Heart left ventricle (tissue), 16 donors: ENCODE results near the gene KCNC1. TPM values are rescaled to one million over a fixed set of nuclear protein-coding genes. Genes with fewer than 3 reads are reported as not detected.

ENCODE experiments used
- ATAC-seq, 4 donors: fragments of 200-7000 bp; cut with Tn5 transposase; one replicate each; pipeline ENCODE4 v1.9.1; 2020 to 2022; ENCODE audit warnings: moderate library complexity in 4 of 4, mild to moderate bottlenecking in 3 of 4, moderate number of reproducible peaks in 1 of 4
- DNase-seq, 5 donors: peaks; one replicate each; pipeline ENCODE4 v3.0.0-alpha.2; 2020
- H3K27ac ChIP-seq, 12 donors: fragments of 200-600 bp; sonication (generic) in 4 of 12; one replicate each; pipeline versions ENCODE4 v1.5.0 to v1.8.0; 2016 to 2022; ENCODE audit warnings: mild to moderate bottlenecking in 2 of 12
- H3K27me3 ChIP-seq, 9 donors: fragments of 200-600 bp; sonication (generic) in 2 of 9; one replicate each; pipeline versions ENCODE4 v1.5.1 to v1.8.0; 2016 to 2022; ENCODE audit warnings: mild to moderate bottlenecking in 3 of 9
- H3K36me3 ChIP-seq, 9 donors: fragments of 200-600 bp; sonication (generic) in 2 of 9; one replicate each; pipeline versions ENCODE4 v1.5.0 to v1.8.0; 2018 to 2022; ENCODE audit warnings: mild to moderate bottlenecking in 2 of 9
- H3K4me1 ChIP-seq, 12 donors: fragments of 200-600 bp; sonication (generic) in 4 of 12; one replicate each; pipeline versions ENCODE4 v1.5.0 to v1.8.0; 2016 to 2022; ENCODE audit warnings: mild to moderate bottlenecking in 3 of 12
- H3K4me3 ChIP-seq, 12 donors: fragments of 200-600 bp; sonication (generic) in 4 of 12; one replicate each; pipeline versions ENCODE4 v1.5.0 to v1.8.0; 2017 to 2022; ENCODE audit warnings: mild to moderate bottlenecking in 9 of 12, moderate library complexity in 4 of 12
- H3K9me3 ChIP-seq, 12 donors: fragments of 200-600 bp; sonication (generic) in 4 of 12; one replicate each; pipeline versions ENCODE4 v1.5.0 to v1.8.0; 2016 to 2022; ENCODE audit warnings: mild to moderate bottlenecking in 1 of 12
- CTCF ChIP-seq, 12 donors: fragments of 200-600 bp; sonication (generic) in 4 of 12; IDR thresholded peaks; one replicate each; pipeline versions ENCODE4 v1.5.0 to v1.8.0; 2018 to 2022; ENCODE audit warnings: antibody characterized with exemption in 12 of 12, mild to moderate bottlenecking in 5 of 12
- POLR2A ChIP-seq, 2 donors: fragments of 450-650 bp; IDR thresholded peaks; one replicate each; pipeline ENCODE4 v1.6.1; 2017; ENCODE audit warnings: antibody characterized with exemption in 2 of 2, mild to moderate bottlenecking in 2 of 2, moderate library complexity in 2 of 2
- WGBS, 4 donors: extraction: QIAGEN DNeasy Blood & Tissue Kit in 2 of 4; methylation state at CpG; one replicate each; pipeline versions ENCODE4 v1.1.5 to v1.1.7; 2013 to 2018; 5-methylcytosine and 5-hydroxymethylcytosine counted together
- intact Hi-C, 10 donors: fragments of 100-400 bp; cut with DNase I; formaldehyde crosslinking; loops; one replicate each; pipeline versions ENCODE4 v1.11.1 to v1.14.2; 2022
- polyA plus RNA-seq, 2 donors: library from polyadenylated mRNA; stranded (reverse); fragments of 200-250 nt; gene quantifications; one replicate each; pipeline ENCODE4 v1.2.3, GENCODE V29; 2013
- total RNA-seq, 9 donors: library from RNA; depleted of rRNA in 2 of 9; stranded (reverse); fragments of >200 nt in 2 of 9; fragmentation: NEBNext Ultra II Directional in 3 of 9; extraction: Animal tissue kit (Norgen Biotek cat#: 25700) in 3 of 9; gene quantifications; one replicate each; pipeline versions ENCODE4 v1.1.0 to v1.2.4, GENCODE V29; 2016 to 2023
- donor health status: ischemic (EF 13 %, LVEDD 7.1; RV severe dilation, severe dysfunction).
- donor health status: healthy with polysubstance abuse.
- donor health status: DM: no; HTN: yes; CAD: no.
- donor health status: DM: no; HTN: no; CAD: no.
- donor health status: ischemic (EF 25% LVEDD 6.9; RV normal size, moderate dysfunction).
- donor health status: ischemic (EF 25% LVEDD 5.7; RV mildly dilated, moderate dysfunction).
- donor health status: healthy.
- donor health status: DM: yes; HTN: yes; CAD: no.
- donor health status: ischemic (EF 35%, LVEDD 5.7; RV mildly dilated, moderate dysfunction).
- donor health status: nonischemic (EF 11% LVEDD 7.7; RV severe dilation, severe dysfunction).
- donor health status: DM: yes; HTN: yes; CAD: no.
- donor health status: PGD.
- donor health status: ischemic (EF 29% LVEDD 5.4; RV normal size, mild dysfunction).
- donor health status: nonischemic (EF 23%, LVEDD 6.1; RV moderate dilation, normal function).

KCNC1 gene
- total and polyA plus RNA-seq, 11 donors, result 0.02 to 0.25 (median 0.05) TPM; not detected in 8

GRCh38 chr11:17738151-17738973 is 3.8 kb downstream of the KCNC1 start:
- Histone ChIP-seq H3K9me3 (no peaks in the 10 kb centered on the region), H3K4me1 (peaks cover 2 to 22% (median 7%) of the 10 kb centered on the region in 12 donors), H3K27me3 (peaks cover 29 to 62% (median 50%) of the 10 kb centered on the region in 9 donors), H3K4me3 (no peak overlapping the region), H3K36me3 (no peaks in the 10 kb centered on the region), H3K27ac (no peak overlapping the region)
- intact Hi-C loops, result loop anchor here in 2 of 10 donors (10.0 kb wide), 1 partner anchor 106 kb away; no protein-coding TSS in a partner anchor
- 40 to 47% (median 44%) methylated on average over 10 of the region's 10 CpGs for WGBS, 4 donors
- TF ChIP-seq POLR2A (IDR thresholded peaks at IDR 0.05) (no peak), CTCF (IDR thresholded peaks at IDR 0.05) (no peak)
- ATAC-seq (no peak), DNase-seq (peak in 1 of 5 donors; percentile 13)

DNA sequence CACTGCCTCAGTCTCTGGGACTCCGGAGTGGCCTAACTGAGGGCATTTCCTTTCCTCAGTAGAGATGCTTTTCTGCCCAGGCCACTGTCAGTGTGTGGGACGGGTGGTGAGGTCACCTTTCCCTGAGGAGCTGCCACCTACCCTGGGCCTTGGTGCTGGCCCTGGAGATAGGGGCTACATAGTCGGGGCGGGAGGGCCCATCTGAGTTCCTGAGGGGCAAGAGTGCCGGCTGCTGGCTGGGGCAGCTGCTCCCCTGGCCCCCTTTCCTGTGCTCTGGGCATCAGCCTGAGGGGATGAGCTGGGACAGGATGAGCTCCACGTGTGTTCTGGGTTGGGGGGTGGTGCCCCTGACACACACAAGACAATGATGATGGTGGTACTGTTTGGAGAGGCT is 5.4 kb downstream of the KCNC1 start:
- ATAC-seq (no peak), DNase-seq (no peak)
- TF ChIP-seq CTCF (IDR thresholded peaks at IDR 0.05) (no peak), POLR2A (IDR thresholded peaks at IDR 0.05) (no peak)
- Histone ChIP-seq H3K4me3 (no peak overlapping the region), H3K4me1 (peaks cover 2 to 11% (median 4%) of the 10 kb centered on the region in 12 donors), H3K9me3 (no peaks in the 10 kb centered on the region), H3K36me3 (no peaks in the 10 kb centered on the region), H3K27me3 (peaks cover 29 to 55% (median 47%) of the 10 kb centered on the region in 9 donors), H3K27ac (no peak overlapping the region)
- intact Hi-C loops, result loop anchor here in 2 of 10 donors (10.0 kb wide), 1 partner anchor 105 kb away; no protein-coding TSS in a partner anchor
- 52 to 73% (median 65%) methylated on average over 4 to 6 of the region's 6 CpGs for WGBS, 4 donors

GRCh38 chr11:17740649-17741235 is 6.2 kb downstream of the KCNC1 start:
- no peak overlapping the region for H3K4me3 ChIP-seq
- H3K9me3 ChIP-seq, result no peaks in the 10 kb centered on the region
- DNase-seq, result peak in 2 of 5 donors; percentile 7 to 25
- no peaks in the 10 kb centered on the region for H3K36me3 ChIP-seq
- intact Hi-C loops, result no loop called here
- no peak overlapping the region for H3K27ac ChIP-seq
- no peak for TF ChIP-seq POLR2A (IDR thresholded peaks at IDR 0.05)
- TF ChIP-seq CTCF (IDR thresholded peaks at IDR 0.05), result no peak
- H3K4me1 ChIP-seq, result peaks cover 0 to 5% (median 0%) of the 10 kb centered on the region in 12 donors
- no peak for ATAC-seq
- H3K27me3 ChIP-seq, result peaks cover 24 to 48% (median 40%) of the 10 kb centered on the region in 9 donors
- WGBS, 4 donors, result 60 to 75% (median 73%) methylated on average over 4 to 7 of the region's 7 CpGs

GRCh38 chr11:17741487-17741886 is 6.9 kb downstream of the KCNC1 start:
- Histone ChIP-seq H3K9me3 (no peaks in the 10 kb centered on the region), H3K27ac (no peak overlapping the region), H3K4me1 (peaks cover 0 to 2% (median 0%) of the 10 kb centered on the region in 12 donors), H3K36me3 (no peaks in the 10 kb centered on the region), H3K27me3 (peaks cover 17 to 41% (median 32%) of the 10 kb centered on the region in 9 donors), H3K4me3 (no peak overlapping the region)
- ATAC-seq, result no peak
- intact Hi-C loops, result no loop called here
- 92 to 95% (median 93%) methylated on average over 10 of the region's 10 CpGs for WGBS, 4 donors
- peak in 2 of 5 donors; percentile 9 to 33 for DNase-seq
- TF ChIP-seq CTCF (IDR thresholded peaks at IDR 0.05) (no peak), POLR2A (IDR thresholded peaks at IDR 0.05) (no peak)
